ENCODE data around the gene WWC2. TPM values are rescaled to one million over a fixed set of nuclear protein-coding genes. Genes with fewer than 3 reads are reported as not detected.

Gene WWC2
- total and polyA plus RNA-seq, 10 donors: 1.4 to 32.0 (median 19.3) TPM

DNA sequence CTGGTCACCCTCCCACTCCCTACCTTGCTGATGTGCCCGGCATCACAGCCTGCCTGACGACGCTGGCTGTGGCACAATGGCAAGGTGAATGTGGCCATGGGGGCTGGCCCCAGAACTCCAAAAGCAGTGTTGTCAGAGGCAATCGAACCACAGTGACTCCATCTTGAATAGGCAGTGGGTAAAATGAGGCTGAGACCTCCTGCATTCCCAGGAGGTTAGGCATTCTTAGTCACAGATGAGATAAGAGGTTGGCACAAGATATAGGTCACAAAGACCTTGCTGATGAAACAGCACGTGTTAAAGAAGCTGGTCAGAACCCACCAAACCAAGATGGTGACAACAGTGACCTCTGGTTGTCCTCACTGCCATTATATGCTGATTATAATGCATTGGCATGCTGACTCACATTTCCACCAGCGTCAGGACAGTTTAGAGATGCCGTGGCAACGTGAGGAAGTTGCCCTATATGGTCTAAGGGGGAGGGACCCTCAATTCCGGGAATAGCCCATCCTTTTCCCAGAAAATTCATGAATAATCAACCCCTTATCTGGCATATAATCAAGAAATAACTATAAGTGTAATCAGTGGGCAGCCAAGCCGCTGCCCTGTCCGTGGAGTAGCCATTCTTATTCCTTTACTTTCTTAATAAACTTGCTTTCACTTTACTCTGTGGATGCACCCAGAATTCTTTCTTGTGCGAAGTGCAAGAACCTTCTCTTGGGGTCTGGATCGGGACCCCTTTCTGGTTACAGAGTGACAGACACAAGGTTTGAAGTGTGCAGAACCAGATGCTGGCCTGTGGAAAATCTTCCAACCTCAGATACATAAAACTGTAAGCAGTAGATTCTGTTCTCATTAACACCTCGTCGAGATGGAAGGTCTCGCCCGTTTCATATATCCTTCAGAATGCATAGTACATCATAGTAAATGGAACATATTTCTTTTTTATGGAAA, 249.9 kb downstream of the WWC2 start:
- H3K27ac ChIP-seq: no peak overlapping the region
- no peak overlapping the region for H3K4me3 ChIP-seq
- H3K9me3 ChIP-seq: no peaks in the 10 kb centered on the region
- peak; percentile 31 for DNase-seq
- H3K4me1 ChIP-seq: peaks cover 0 to 8% (median 2%) of the 10 kb centered on the region in 6 donors
- TF ChIP-seq, protein P1, sequence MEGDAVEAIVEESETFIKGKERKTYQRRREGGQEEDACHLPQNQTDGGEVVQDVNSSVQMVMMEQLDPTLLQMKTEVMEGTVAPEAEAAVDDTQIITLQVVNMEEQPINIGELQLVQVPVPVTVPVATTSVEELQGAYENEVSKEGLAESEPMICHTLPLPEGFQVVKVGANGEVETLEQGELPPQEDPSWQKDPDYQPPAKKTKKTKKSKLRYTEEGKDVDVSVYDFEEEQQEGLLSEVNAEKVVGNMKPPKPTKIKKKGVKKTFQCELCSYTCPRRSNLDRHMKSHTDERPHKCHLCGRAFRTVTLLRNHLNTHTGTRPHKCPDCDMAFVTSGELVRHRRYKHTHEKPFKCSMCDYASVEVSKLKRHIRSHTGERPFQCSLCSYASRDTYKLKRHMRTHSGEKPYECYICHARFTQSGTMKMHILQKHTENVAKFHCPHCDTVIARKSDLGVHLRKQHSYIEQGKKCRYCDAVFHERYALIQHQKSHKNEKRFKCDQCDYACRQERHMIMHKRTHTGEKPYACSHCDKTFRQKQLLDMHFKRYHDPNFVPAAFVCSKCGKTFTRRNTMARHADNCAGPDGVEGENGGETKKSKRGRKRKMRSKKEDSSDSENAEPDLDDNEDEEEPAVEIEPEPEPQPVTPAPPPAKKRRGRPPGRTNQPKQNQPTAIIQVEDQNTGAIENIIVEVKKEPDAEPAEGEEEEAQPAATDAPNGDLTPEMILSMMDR (IDR thresholded peaks at IDR 0.05 in 8 of 11, conservative IDR thresholded peaks at IDR 0.05 in 3 of 11): no peak
- no peak for TF ChIP-seq POLR2AphosphoS5 (IDR thresholded peaks at IDR 0.05)
- no peak for TF ChIP-seq POLR2A (IDR thresholded peaks at IDR 0.05)
- H3K27me3 ChIP-seq (replicated peaks in 1 of 7): peaks cover 0 to 51% (median 0%) of the 10 kb centered on the region in 7 donors
- WGBS, 5 donors: 64 to 76% (median 68%) methylated on average over 17 of the region's 17 CpGs
- no peaks in the 10 kb centered on the region for H3K36me3 ChIP-seq
- intact Hi-C loops (cut with DNase I; ENCODE audit: low total_unique reads): no loop called here

DNA sequence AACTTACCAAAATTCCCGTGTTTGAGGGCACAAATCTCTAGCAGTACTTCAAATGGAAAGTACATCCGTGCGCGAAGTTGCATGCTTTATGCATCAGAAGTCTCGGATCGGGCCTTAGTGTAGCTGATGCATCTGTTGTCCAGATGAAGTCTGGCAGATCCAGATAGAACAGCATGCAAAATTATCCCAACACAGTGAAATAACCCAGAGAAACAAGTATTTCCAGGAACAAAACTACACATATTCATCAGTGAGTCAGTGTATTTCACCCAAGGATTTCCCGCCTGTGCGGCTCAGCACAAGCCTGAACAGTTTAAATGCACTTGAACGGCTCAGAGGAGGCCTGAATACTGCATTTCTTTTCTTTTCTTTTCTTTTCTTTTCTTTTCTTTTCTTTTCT, 250.6 kb downstream of the WWC2 start:
- intact Hi-C loops (cut with DNase I; ENCODE audit: low total_unique reads): no loop called here
- Histone ChIP-seq H3K4me3 (no peak overlapping the region), H3K36me3 (no peaks in the 10 kb centered on the region), H3K9me3 (no peaks in the 10 kb centered on the region), H3K27ac (no peak overlapping the region), H3K27me3 (replicated peaks in 1 of 7) (peaks cover 0 to 44% (median 0%) of the 10 kb centered on the region in 7 donors), H3K4me1 (peaks cover 0 to 8% (median 2%) of the 10 kb centered on the region in 6 donors)
- WGBS, 5 donors: 90 to 96% (median 92%) methylated on average over 9 of the region's 9 CpGs
- DNase-seq: no peak
- no peak for TF ChIP-seq POLR2AphosphoS5 (IDR thresholded peaks at IDR 0.05)
- no peak for TF ChIP-seq POLR2A (IDR thresholded peaks at IDR 0.05)
- TF ChIP-seq, protein P1 (IDR thresholded peaks at IDR 0.05 in 8 of 11, conservative IDR thresholded peaks at IDR 0.05 in 3 of 11): no peak

DNA sequence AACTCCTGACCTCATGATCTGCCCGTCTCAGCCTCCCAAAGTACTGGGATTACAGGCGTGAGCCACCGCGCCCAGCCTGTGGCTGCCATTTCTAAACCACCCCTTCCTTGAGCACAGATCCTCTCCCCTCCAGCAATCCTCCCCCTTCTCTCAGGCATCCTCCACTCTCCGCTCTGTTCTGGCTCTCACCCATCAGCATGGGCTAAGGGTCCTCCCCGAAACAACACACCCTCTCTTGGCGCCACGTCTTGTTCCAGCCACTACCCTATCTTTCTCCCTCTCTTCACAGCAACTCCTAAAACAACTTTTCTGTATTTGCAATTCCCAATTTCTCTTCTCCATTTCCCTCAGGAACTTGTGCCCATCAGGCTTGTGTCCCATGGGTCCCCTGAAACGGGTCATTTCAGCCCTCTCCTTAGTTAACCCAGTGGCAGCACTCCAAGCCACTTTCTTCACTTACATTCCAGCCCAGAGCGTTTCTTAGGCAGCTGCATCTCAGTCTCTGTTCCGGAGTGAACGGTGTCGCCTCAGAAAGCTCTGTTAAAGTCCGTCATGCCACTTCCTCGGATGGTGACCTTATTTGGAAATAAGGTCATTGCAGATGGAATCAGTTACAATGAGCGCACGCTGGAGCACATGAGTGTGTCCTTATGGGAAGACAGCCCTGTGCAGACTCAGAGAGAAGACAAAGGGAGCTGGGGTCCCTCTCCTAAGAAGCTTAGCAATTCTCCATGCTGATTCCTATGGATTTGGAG, 251.4 kb downstream of the WWC2 start:
- H3K36me3 ChIP-seq: no peaks in the 10 kb centered on the region
- WGBS, 5 donors: 85 to 88% (median 86%) methylated on average over 17 of the region's 17 CpGs
- no peak overlapping the region for H3K27ac ChIP-seq
- H3K9me3 ChIP-seq: no peaks in the 10 kb centered on the region
- peaks cover 0 to 38% (median 0%) of the 10 kb centered on the region in 7 donors for H3K27me3 ChIP-seq (replicated peaks in 1 of 7)
- intact Hi-C loops (cut with DNase I; ENCODE audit: low total_unique reads): no loop called here
- H3K4me1 ChIP-seq: peaks cover 0 to 8% (median 2%) of the 10 kb centered on the region in 6 donors
- DNase-seq: peak; percentile 23
- no peak overlapping the region for H3K4me3 ChIP-seq
- TF ChIP-seq, protein P1 (IDR thresholded peaks at IDR 0.05 in 8 of 11, conservative IDR thresholded peaks at IDR 0.05 in 3 of 11): no peak
- TF ChIP-seq POLR2AphosphoS5 (IDR thresholded peaks at IDR 0.05) (no peak), POLR2A (IDR thresholded peaks at IDR 0.05) (no peak)
